HG02642 (cell line): ENCODE data around the gene YY1AP1.
"Not testable (repeated sequence)": the region's sequence is repeated elsewhere in the genome, so short reads cannot be mapped to it uniquely, and the experiment has no call there.

Experiments used
- ATAC-seq: cut with Tn5 transposase; IDR thresholded peaks from one replicate; pipeline ENCODE4 v1.9.1; 2021; ENCODE audit warnings: mild to moderate bottlenecking; ENCODE audit not compliant: unreplicated experiment, poor library complexity

The YY1AP1 gene

DNA sequence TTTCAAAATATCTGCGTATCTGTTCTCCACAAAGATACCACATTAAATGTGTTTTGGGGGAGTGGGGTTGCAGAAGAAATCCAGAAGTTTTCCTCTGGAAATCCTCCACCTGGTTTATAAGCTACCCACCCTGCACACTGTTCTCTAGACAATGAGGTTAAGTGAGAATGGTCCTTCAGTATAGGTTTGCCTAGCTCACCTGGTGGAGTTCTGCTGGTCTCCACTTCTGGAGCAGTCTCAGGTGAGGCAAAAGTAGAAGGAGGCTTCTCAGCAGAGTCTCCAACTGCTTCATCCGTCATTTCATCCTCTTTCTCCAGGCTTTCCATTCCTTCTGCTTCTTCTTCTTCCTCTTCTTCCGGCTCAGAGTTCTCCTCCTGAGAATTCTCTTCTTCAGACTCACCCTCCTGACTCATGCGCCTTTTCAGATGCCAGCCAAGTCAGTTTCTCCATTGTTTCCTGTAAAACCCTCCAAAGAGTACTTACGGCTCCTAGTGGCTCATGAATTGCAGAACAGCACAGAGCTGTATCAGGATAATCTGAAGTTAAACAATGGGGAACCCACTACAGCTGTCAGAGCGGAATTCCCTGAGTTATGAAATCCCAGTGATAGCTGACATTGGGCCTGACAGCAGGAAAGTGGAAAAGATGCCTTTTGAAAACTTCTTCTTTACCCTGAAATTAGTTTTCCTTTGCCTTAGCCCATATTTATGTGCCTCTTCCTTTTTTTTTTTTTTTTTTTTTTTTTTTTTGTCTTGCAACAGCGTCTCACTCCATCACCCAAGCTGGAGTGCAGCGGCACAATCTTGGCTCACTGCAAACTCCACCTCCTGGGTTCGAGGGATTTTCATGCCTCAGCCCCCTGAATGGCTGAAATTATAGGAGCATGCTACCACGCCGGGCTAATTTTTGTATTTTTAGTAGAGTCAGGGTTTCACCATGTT, 40.1 kb downstream of the YY1AP1 start:
- no peak for ATAC-seq

DNA sequence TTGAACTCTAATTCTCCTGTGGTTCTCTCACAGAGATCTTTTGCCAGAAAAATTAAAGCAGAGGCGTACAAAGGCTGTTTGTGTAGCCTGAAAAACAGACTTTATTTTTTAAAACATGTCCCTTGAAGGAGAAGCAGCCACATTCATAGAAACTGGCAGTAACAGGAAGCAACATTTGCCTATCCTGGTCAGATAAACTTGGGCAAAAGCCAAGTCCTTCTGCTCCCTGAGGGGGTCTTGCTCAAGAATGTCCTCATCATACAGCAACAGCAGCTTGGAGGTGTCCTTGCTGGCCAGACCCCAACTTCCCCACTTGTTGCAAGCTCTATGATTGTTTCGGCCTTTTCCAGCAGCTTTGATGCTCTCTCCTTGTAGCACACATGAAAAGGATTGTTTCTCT, 42.3 kb downstream of the YY1AP1 start:
- ATAC-seq: no peak

DNA sequence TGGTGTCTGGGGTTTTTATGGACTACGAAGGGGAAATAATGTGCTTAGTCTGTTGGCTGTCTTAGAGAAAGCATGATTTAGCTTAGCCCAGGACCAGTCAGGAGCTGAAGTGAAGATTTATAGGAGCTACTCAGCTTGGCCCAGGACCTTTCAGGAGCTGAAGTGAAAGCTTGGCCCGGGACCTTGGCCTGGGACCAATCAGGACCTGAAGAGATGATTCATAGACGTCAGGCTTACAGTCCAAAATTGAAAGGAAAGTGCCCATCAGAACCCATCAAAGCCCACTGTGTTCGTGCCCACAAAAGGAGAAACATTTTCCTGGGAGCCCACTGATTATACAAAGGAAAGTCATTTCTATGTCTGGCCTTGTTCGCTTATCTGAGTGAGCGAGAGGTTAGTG, 42.9 kb downstream of the YY1AP1 start:
- ATAC-seq: no peak

DNA sequence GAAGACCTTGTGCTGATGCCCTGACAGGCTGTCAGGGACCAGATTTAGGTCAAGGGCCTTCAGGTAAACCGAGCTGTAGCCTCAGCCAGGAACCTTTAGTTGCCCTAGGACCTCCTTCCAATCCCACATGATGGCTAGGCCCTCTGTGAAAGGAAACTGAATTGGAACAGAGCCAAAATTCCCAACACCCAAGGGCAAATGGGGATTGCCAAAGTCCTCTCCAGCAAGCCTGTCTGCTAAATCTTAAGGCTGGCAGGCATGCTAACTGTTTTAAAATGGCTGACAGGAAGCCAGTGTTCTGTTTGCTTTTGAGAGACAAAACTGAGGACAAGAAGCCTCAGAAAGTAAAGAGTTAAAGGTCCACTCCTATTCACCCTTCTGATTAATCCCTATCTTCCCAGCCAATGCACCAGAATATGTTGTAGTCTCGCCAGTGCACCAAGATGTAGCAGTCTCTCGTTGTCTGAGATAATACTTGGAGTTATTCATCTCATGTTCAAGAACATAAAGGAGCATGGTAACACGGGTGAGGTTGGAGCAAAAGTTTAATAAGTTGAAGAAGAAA, 43.5 kb downstream of the YY1AP1 start:
- no peak for ATAC-seq

DNA sequence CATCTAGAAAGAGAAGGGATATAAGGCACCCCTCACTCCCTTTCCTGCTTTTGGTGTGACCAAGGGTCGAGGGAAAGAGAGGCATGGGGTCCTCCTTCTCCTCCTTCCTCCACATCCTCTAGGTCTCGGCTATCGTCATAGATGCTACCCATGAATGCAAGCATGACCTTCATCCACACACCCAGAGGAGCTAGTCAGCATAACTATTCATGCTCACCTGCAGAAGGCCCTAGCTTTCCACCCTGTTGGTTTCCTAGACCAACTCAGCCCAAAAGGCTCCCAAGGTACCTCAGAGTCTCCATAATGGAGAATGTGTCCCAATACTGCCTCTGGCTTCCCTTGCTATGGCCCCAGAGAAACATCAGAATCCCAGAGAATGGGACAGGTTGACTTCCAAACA, 45.3 kb downstream of the YY1AP1 start:
- ATAC-seq: no peak

DNA sequence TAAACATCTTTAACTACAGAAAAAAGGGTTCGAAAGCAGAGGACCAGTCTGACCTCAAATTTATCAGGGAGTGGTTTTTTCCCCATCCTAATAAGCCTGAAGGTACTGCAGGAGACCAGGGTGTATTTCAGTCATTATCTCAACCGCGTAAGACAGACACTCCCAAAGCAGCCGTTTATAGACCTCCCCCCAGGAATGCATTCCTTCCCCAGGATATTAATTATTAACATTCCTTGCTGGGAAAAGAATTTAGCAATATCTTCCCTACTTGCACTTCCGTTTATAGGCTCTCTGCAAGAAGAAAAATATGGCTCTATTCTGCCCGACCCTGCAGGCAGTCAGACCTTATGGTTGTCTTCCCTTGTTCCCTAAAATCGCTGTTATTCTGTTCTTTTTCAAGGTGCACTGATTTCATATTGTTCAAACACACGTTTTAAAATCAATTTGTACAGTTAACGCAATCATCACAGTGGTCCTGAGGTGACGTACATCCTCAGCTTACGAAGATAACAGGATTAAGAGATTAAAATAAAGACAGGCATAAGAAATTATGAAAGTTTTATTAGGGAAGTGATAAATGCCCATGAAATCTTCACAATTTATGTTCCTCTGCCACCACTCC, 45.9 kb downstream of the YY1AP1 start:
- not testable (repeated sequence) for ATAC-seq

DNA sequence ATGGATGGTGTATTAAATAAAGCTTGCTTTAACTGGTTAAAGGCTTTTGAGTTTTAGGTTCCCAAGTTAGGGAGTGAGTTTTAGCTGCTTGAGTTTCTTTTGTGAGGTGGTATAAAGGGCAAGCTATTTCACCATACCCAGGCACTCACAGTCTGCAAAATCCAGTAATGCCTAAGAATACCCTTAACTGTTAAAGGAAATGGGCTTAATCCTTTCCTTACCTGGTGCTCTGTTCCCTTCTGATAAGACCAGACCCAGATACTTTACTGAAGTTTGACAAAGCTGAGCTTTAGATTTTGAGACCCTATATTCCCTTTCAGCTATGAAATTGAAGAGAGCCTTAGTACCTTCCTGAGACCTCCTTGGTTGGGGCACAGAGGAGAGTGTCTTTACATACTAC, 48.2 kb downstream of the YY1AP1 start:
- ATAC-seq: no peak

DNA sequence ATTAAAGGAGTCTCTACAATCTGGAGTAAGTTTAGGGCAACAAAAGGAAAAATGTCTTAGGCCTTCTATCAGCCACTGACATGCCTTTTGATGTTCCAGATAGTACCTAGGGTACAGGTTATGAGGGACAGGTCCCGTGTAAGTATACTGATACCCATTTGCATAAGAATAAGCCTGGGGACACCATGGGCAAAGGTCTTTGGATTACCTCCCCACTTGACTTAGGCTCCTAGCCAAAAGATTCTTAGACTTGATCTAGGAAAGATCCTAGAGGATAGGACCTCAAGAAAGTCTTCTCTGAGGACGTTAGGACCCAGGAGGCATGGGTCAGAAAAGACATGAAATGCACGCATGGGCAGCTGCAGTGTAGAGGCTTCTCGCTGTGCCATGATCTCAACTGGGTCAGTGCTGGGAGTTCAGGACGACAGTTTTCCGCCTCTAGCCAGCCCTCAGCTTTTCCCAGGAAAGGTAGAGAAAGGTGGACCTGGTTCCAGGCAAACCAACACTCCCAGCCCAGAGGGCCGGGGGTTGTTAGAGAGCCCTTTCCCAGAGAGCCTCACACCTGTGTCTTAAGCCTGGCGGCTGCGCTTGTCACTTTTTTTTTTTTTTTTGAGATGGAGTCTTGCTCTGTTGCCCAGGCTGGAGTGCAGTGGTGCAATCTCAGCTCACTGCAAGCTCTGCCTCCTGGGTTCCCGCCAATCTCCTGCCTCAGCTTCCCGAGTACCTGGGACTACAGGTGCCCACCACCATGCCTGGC, 52.0 kb downstream of the YY1AP1 start:
- no peak for ATAC-seq

DNA sequence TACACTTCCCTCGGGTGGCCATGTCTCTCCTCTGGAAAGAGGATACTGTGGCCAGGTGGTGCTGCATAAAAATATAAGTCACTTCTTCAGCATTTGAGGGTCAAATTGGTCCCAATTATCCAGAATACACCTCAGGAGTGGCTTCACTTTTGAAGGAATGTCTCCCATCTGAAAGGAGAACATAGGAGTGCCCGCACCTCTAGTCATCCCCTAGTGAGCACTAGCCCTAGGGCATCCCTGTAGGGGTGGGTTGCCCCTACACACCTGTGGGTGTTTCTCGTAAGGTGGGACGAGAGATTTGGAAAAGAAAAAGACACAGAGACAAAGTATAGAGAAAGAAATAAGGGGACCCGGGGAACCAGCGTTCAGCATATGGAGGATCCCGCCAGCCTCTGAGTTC, 62.1 kb downstream of the YY1AP1 start:
- not testable (repeated sequence) for ATAC-seq

DNA sequence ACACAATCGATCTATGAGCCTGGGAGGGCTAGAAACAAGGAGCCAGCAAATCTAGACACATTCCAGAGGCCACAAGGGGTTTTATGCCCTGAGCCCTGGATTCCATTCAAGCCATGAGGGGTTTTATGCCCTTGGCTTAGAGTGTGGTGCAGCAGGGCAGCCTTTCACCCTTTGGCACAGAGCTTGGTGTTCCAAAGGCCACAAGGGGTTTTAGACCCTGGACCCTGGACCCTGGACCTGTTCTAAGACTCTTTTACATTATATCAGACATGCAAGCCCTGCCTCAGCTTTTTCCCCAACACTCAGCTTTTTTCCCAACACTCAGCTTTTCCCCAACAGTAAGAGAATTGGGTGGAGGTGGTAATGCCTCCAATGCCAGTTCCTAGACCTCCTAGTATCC, 65.2 kb downstream of the YY1AP1 start:
- no peak for ATAC-seq

DNA sequence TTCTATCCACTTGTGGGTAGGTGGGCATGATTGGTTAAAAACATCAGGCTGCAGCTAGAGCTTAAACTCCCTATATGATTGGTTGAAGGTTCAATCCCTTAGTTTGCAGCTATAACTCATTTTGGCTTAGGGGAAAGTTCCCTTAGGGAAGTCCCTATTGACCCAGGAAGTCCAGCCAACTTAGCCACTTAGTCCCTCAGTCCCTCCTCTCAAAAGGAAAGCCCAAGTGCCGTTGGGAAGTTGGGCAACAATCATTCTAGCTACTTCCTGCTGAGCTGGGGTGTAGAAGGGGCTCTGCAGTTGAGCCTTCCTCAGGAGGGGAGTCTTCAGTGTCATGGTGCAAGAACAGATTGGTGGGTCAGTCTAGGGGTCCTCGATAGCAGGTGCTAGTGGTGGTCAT, 66.4 kb downstream of the YY1AP1 start:
- ATAC-seq: no peak

DNA sequence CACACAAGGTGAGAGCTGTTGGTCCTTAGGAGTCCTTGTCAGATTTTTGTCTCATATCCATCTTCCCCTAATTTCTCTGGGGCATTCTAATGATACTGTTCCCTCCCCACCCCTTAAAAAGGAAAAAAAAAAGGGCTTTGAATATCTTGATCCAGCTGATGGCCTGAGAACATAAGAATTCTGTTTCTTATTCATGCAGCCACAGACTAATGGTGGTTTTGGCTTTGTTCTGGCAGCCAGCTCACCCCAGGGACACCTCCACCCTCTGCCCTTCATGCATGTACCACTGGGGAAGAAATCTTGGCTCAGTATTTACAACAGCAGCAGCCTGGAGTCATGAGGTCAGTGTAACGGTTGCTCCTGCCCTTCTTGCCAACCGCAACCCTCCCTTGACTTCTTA, 75.3 kb downstream of the YY1AP1 start:
- ATAC-seq: not testable (repeated sequence)

DNA sequence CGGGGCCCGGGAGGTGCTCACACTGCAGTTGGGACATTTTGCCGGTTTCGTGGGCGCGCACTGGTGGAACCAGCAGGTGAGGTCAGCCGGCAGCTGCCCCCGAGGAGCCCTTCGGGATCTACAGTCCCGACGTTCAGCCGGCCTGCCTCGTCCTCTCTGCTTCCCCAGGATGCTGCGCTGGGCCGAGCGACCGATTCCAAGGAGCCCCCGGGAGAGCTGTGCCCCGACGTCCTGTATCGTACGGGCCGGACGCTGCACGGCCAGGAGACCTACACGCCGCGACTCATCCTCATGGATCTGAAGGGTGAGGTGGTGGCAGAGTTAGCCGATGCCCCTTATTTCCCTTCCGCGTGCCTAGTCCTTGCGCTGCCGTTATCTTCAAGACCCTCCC, 78.3 kb downstream of the YY1AP1 start:
- peak; percentile 29 for ATAC-seq

DNA sequence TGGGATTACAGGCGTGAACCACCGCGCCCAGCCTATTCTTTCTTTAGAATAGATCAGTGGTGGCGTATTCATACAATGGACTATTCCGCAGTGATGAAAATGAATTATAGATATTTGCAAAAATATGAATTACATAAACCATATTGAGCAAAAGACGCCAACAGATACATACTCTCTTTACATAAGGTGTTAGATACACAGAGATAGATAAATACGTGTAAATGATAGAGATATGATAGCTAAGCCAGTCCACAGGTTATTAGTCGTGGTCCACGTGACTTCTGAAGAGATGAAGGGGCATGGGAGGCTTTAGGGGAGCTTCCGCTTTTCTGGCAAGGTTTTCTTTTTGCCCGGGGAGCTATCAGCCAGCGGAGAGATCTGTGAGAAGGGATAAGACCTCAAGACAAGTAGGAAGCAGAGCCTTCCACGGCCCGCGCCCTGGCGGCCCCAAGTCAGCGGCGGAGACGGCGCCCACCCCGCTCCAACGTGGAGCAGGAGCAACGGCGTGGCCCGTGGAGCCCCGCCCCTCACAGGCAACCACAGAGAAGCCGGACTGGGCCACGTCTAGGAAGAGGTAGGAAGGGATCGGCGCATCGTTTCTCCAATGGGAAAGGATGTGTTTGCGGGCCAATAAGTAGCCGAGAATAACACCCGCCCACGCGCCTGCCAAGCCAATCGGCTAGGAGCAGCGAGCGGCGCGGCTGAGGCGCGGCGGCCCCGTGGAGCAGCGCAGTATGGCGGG, 78.9 kb downstream of the YY1AP1 start, which contains the start of gene MSTO1:
MSTO1 (plus strand) TSS at position 704 of the 742 bp plus-strand sequence; CDS start at position 735, 31 bp downstream.
- ATAC-seq: peak; percentile 94
